Mesendoderm (in vitro differentiated cells): Measurements from ENCODE around the gene CFD.
"Not testable (repeated sequence)": the region's sequence is repeated elsewhere in the genome, so short reads cannot be mapped to it uniquely, and the experiment has no call there.

ENCODE experiments used
- DNase-seq: peaks from one replicate; pipeline ENCODE4 v3.0.0; 2013
- H2AK5ac ChIP-seq: 2 replicates; pipeline ENCODE4 v1.6.1; 2013; ENCODE audit warnings: low read length, inconsistent platforms
- H2BK120ac ChIP-seq: 2 replicates; pipeline ENCODE4 v1.6.1; 2013; ENCODE audit warnings: low read depth, mild to moderate bottlenecking, low read length, moderate library complexity, mixed read lengths
- H2BK15ac ChIP-seq: replicated peaks from 2 replicates; pipeline ENCODE4 v1.6.1; 2013; ENCODE audit warnings: low read depth, mild to moderate bottlenecking, moderate library complexity
- H2BK5ac ChIP-seq: 2 replicates; pipeline ENCODE4 v1.6.1; 2013; ENCODE audit warnings: low read length, inconsistent platforms
- H3K18ac ChIP-seq: 2 replicates; pipeline ENCODE4 v1.6.1; 2013; ENCODE audit warnings: mild to moderate bottlenecking, low read length, mixed read lengths
- H3K23ac ChIP-seq: one replicate; pipeline ENCODE4 v1.6.1; 2013; ENCODE audit warnings: low read length
- H3K27ac ChIP-seq: 2 replicates; pipeline ENCODE4 v1.5.1; 2013; ENCODE audit warnings: low read depth, mild to moderate bottlenecking, inconsistent platforms, low read length, moderate library complexity
- H3K27me3 ChIP-seq: 2 replicates; pipeline ENCODE4 v1.6.1; 2013; ENCODE audit warnings: low read length, control low read depth, mild to moderate bottlenecking, inconsistent platforms; ENCODE audit not compliant: insufficient read depth, poor library complexity
- H3K36me3 ChIP-seq: 2 replicates; pipeline ENCODE4 v1.6.1; 2013; ENCODE audit warnings: low read length, inconsistent platforms; ENCODE audit not compliant: control insufficient read depth, insufficient read depth
- H3K4ac ChIP-seq: one replicate; pipeline ENCODE4 v1.6.1; 2013; ENCODE audit warnings: low read depth, mild to moderate bottlenecking, low read length, moderate library complexity
- H3K4me1 ChIP-seq: 2 replicates; pipeline ENCODE4 v1.6.1; 2013; ENCODE audit warnings: low read depth, low read length, inconsistent platforms; ENCODE audit not compliant: control insufficient read depth
- H3K4me2 ChIP-seq: 2 replicates; pipeline ENCODE4 v1.6.1; 2013; ENCODE audit warnings: low read length
- H3K4me3 ChIP-seq: 2 replicates; pipeline ENCODE4 v1.5.1; 2013; ENCODE audit warnings: mild to moderate bottlenecking, low read length
- H3K56ac ChIP-seq: one replicate; pipeline ENCODE4 v1.6.1; 2013; ENCODE audit warnings: low read length
- H3K79me1 ChIP-seq: 2 replicates; pipeline ENCODE4 v1.6.1; 2013; ENCODE audit warnings: low read length, inconsistent platforms
- H3K79me2 ChIP-seq: 2 replicates; pipeline ENCODE4 v1.6.1; 2013; ENCODE audit warnings: mild to moderate bottlenecking, low read length; ENCODE audit not compliant: control insufficient read depth, insufficient read depth
- H3K9ac ChIP-seq: 2 replicates; pipeline ENCODE4 v1.6.1; 2013; ENCODE audit warnings: low read length, inconsistent platforms
- H4K5ac ChIP-seq: one replicate; pipeline ENCODE4 v1.6.1; 2013; ENCODE audit warnings: low read length
- H4K8ac ChIP-seq: one replicate; pipeline ENCODE4 v1.6.1; 2013; ENCODE audit warnings: low read depth, mild to moderate bottlenecking, control low read depth, low read length, moderate library complexity
- WGBS: extraction: QIAGEN DNeasy Blood & Tissue Kit; methylation state at CpG from one replicate; pipeline ENCODE4 v1.1.7; 2013; ENCODE audit warnings: low lambda C conversion rate, missing lambda C conversion rate; ENCODE audit not compliant: insufficient coverage; ENCODE audit errors: extremely low coverage; 5-methylcytosine and 5-hydroxymethylcytosine counted together

CFD gene

DNA sequence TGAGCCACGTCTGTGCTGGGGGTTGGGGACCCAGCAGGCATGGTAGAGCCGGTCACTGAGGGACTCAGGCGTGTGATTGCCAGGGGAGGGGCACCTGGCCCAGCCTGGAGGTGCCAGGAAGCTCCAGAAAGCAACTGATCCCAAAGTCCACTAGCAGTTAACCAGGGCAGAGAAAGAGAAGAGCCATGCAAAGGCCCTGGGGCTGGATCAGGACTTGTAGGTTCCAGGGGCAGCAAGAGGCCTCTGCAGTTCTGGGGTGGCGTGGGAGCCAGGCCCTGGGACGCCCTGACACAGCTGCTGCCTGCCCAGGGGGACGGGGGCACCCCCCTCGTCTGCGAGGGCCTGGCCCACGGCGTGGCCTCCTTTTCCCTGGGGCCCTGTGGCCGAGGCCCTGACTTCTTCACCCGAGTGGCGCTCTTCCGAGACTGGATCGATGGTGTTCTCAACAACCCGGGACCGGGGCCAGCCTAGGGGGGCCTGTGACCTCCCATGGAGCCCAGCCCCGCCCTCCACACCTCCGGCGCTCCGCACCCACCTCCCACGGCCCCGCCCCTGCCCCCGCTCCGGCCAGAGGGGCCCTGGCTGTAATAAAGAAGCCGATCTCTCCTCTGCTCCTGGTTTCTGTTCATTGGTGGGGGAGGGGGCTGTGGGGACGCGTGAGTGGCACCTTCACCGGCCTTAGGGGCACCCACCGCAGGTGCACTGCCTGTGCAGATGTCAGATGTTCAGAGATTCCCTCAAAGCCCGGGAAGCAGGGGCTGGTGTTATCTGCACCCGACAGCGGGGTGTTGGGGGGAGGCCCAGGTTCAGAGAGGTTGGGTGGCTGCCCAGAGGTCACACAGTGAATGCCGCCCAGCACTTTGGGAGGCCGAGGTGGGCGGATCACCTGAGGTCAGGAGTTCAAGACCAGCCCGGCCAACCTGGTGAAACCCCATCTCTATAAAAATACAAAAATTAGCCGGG is 27.8 kb upstream of the CFD start:
- DNase-seq: no peak
- Histone ChIP-seq H3K36me3 (no peaks in the 10 kb centered on the region), H2BK15ac (no peak overlapping the region), H2AK5ac (no peak overlapping the region), H2BK120ac (no peak overlapping the region), H4K5ac (no peak overlapping the region), H3K9ac (no peak overlapping the region), H3K27ac (no peak overlapping the region), H3K27me3 (no peaks in the 10 kb centered on the region), H3K18ac (no peak overlapping the region), H4K8ac (no peak overlapping the region), H3K4me2 (no peak overlapping the region), H3K4me1 (no peaks in the 10 kb centered on the region), H3K23ac (no peak overlapping the region), H3K56ac (no peak overlapping the region), H3K79me2 (no peaks in the 10 kb centered on the region), H3K79me1 (no peaks in the 10 kb centered on the region), H3K4ac (no peak overlapping the region), H3K4me3 (no peak overlapping the region), H2BK5ac (no peak overlapping the region)
- WGBS: no CpG with 5 or more reads among the region's 38 CpGs

DNA sequence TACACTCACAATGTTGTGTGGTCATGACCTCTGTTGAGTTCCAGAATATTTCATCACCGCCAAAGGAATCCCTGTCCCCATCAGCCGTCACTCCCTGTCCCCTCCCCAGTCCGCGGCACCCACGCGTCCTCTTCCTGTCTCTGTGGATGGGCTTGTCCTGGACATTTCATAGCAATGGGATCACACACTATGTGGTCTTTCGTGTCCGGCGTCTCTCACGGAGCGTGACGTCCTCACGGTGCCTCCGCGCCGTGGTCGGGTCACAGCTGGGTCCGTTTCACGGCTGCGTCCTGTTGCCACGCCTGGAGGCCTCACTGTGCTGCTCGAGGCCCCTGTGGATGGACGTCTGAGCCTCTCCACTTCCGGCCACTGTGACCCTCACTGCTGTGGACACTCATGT is 25.2 kb upstream of the CFD start:
- no CpG with 5 or more reads among the region's 24 CpGs for WGBS
- Histone ChIP-seq H4K5ac (no peak overlapping the region), H3K56ac (no peak overlapping the region), H4K8ac (no peak overlapping the region), H3K9ac (no peak overlapping the region), H2BK15ac (no peak overlapping the region), H3K4ac (no peak overlapping the region), H3K27me3 (no peaks in the 10 kb centered on the region), H3K79me2 (no peaks in the 10 kb centered on the region), H3K27ac (no peak overlapping the region), H3K4me1 (no peaks in the 10 kb centered on the region), H3K36me3 (no peaks in the 10 kb centered on the region), H3K18ac (no peak overlapping the region), H3K4me3 (no peak overlapping the region), H2BK120ac (no peak overlapping the region), H3K4me2 (no peak overlapping the region), H2AK5ac (no peak overlapping the region), H2BK5ac (no peak overlapping the region), H3K79me1 (no peaks in the 10 kb centered on the region), H3K23ac (no peak overlapping the region)
- DNase-seq: no peak

DNA sequence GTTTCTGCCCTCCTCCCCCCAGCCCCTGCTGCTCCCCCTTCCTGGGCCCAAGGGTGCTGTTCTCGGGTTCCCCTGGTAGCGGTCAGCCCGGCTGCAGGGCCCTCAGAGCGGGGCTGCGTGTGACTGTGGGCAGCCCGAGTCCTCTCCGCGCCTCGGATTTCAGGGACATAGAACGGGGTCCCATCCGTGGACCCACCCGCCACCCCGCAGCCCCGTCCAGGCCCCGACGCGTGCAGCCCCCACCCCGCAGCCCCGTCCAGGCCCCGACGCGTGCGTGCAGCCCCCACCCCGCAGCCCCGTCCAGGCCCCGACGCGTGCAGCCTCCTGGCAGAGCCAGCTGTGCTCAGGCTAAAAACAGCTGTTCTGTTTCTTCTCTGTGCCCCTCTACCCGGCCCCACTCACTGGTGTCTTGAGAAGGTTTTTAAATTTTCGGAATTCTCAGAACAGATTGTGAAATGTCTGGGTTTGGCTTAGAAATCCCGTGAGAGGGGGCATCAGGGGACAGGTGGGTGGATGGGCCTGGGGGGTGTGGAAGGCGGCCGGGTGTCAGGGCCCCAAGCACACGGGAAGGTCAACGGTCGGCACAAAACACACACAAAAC is 24.2 kb upstream of the CFD start:
- Histone ChIP-seq H3K23ac (no peak overlapping the region), H3K27me3 (no peaks in the 10 kb centered on the region), H2AK5ac (no peak overlapping the region), H2BK15ac (no peak overlapping the region), H4K5ac (no peak overlapping the region), H3K4me3 (no peak overlapping the region), H2BK120ac (no peak overlapping the region), H3K36me3 (no peaks in the 10 kb centered on the region), H3K4me2 (no peak overlapping the region), H3K4me1 (no peaks in the 10 kb centered on the region), H4K8ac (no peak overlapping the region), H2BK5ac (no peak overlapping the region), H3K27ac (no peak overlapping the region), H3K9ac (no peak overlapping the region), H3K79me1 (no peaks in the 10 kb centered on the region), H3K4ac (no peak overlapping the region), H3K18ac (no peak overlapping the region), H3K56ac (no peak overlapping the region), H3K79me2 (no peaks in the 10 kb centered on the region)
- WGBS: no CpG with 5 or more reads among the region's 36 CpGs
- no peak for DNase-seq

DNA sequence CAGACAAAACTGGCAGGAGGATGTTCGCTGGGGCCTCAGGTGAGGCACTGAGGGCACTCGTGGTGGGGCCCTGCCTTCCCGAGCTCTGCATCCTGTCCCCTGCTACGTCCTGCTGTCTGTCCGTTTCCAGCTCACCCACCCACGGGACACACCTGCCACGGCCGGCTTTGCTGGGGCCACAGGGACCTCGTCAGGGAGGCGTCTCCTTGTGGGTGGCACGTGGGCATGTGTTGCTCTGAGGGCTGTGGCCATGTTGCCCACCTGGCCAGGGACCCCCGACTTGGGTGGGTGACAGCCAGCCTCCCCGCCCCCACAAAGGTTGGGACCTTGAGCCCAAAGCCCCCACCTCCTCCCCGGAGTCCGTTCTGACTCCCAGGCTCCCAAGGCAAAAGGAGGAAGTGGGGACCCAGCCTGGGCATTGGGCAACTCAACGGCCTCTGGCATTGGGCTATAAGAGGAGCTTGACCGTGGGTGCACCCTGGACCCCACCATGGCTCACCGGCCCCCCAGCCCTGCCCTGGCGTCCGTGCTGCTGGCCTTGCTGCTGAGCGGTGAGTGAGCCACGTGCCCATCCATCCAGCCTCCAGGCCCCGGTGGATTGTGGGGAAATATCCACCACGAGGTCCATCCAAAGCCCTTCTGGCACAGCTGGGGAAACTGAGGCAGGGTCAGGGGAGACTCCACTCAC is 18.8 kb upstream of the CFD start, which contains the start of gene PRTN3:
PRTN3 (plus strand) TSS at position 481 of the 688 bp plus-strand sequence; CDS start at position 491, 10 bp downstream.
- WGBS: no CpG with 5 or more reads among the region's 24 CpGs
- H3K4me3 ChIP-seq: no peak within 1 kb of the TSS
- DNase-seq: no peak

DNA sequence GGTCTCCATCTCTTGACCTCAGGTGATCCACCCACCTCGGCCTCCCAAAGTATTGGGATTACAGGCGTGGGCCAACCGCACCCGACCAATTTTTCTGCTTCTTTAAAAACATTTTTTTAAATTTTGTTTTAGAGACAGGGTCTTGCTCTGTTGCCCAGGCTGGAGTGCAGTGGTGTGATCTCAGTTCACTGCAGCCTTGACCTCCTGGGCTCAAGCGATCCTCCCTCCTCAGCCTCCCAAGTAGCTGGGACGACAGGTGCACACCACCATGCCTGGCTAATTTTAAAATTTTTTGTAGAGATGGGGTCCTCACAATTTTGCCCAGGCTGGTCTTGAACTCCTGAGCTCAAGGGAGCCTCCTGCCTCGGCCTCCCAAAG is 16.7 kb upstream of the CFD start:
- H3K79me1 ChIP-seq, H2BK5ac ChIP-seq, H3K4me1 ChIP-seq, DNase-seq, H2BK15ac ChIP-seq, H2AK5ac ChIP-seq, H3K23ac ChIP-seq, H4K8ac ChIP-seq, H3K4me2 ChIP-seq, H3K4ac ChIP-seq, H3K18ac ChIP-seq, H3K9ac ChIP-seq, H3K79me2 ChIP-seq, H3K36me3 ChIP-seq, H3K4me3 ChIP-seq, H2BK120ac ChIP-seq, H4K5ac ChIP-seq, H3K56ac ChIP-seq, H3K27ac ChIP-seq, H3K27me3 ChIP-seq: not testable (repeated sequence)
- WGBS: no CpG with 5 or more reads among the region's 7 CpGs

More for the DNA sequence above, 18.8 kb upstream of the CFD start, which contains the start of gene PRTN3:
- H3K9ac ChIP-seq: no peak within 1 kb of the TSS
- H2AK5ac ChIP-seq: no peak within 1 kb of the TSS
- peaks cover 9% of the 10 kb centered on the region for H3K27me3 ChIP-seq
- no peak within 1 kb of the TSS for H3K18ac ChIP-seq
- H4K5ac ChIP-seq: no peak within 1 kb of the TSS
- H3K4ac ChIP-seq: no peak within 1 kb of the TSS
- no peak within 1 kb of the TSS for H2BK120ac ChIP-seq
- no peak within 1 kb of the TSS for H4K8ac ChIP-seq
- no peak within 1 kb of the TSS for H3K56ac ChIP-seq
- no peak within 1 kb of the TSS for H2BK15ac ChIP-seq
- H3K79me1 ChIP-seq: no peaks in the 10 kb centered on the region
- H3K4me2 ChIP-seq: no peak within 1 kb of the TSS
- H2BK5ac ChIP-seq: no peak within 1 kb of the TSS
- H3K23ac ChIP-seq: no peak within 1 kb of the TSS
- H3K27ac ChIP-seq: no peak within 1 kb of the TSS
- no peaks in the 10 kb centered on the region for H3K79me2 ChIP-seq
- no peaks in the 10 kb centered on the region for H3K4me1 ChIP-seq
- H3K36me3 ChIP-seq: no peaks in the 10 kb centered on the region
